H1 (cell line): ENCODE results near the gene ANGEL2. TPM values are rescaled to one million over a fixed set of nuclear protein-coding genes. Genes with fewer than 3 reads are reported as not detected.
A peak's percentile ranks its signal among the peaks of the same experiment; 100 is the strongest.

Source experiments
- CTCF ChIA-PET: fragments of 300-600 bp; sonication (Branson Sonifier 250); formaldehyde crosslinking; loops from one replicate; lab custom pipeline; 2021; ENCODE audit not compliant: partially characterized antibody; lab: Charles Lee
- POLR2A ChIA-PET: fragments of 300-600 bp; sonication (Branson Sonifier 250); formaldehyde crosslinking; loops from one replicate; lab custom pipeline; 2021; ENCODE audit warnings: inconsistent platforms; ENCODE audit not compliant: partially characterized antibody; lab: Charles Lee
- DNase-seq, 2 experiments: peaks; one replicate each; pipeline versions ENCODE4 v3.0.0 to v3.0.0-alpha.2; 2010 to 2022; ENCODE audit warnings: low spot score in 2 of 2, low read depth in 1 of 2, mixed read lengths in 1 of 2
- FAIRE-seq: peaks from 2 replicates; lab custom pipeline; 2011; peaks lifted over from hg19 to GRCh38; lab: Jason Lieb, UNC
- H2AFZ ChIP-seq: 2 replicates; pipeline ENCODE4 v1.8.1; 2012; ENCODE audit warnings: low read length, inconsistent platforms
- H2AK5ac ChIP-seq: 2 replicates; pipeline ENCODE4 v1.6.1; 2013; ENCODE audit warnings: low read depth, low read length
- H2BK120ac ChIP-seq: replicated peaks from 2 replicates; pipeline ENCODE3; 2013; ENCODE audit warnings: low read depth, low read length, inconsistent platforms
- H2BK12ac ChIP-seq: 2 replicates; pipeline ENCODE4 v1.6.1; 2013; ENCODE audit warnings: low read depth, low read length
- H2BK15ac ChIP-seq: 2 replicates; pipeline ENCODE4 v1.6.1; 2013; ENCODE audit warnings: low read length
- H2BK20ac ChIP-seq: 2 replicates; pipeline ENCODE4 v1.6.1; 2013; ENCODE audit warnings: low read length
- H2BK5ac ChIP-seq: 2 replicates; pipeline ENCODE4 v1.6.1; 2013; ENCODE audit warnings: low read depth, low read length
- H3K14ac ChIP-seq: 2 replicates; pipeline ENCODE4 v1.6.1; 2013; ENCODE audit warnings: inconsistent platforms; ENCODE audit not compliant: insufficient read length
- H3K18ac ChIP-seq: 2 replicates; pipeline ENCODE4 v1.6.1; 2013; ENCODE audit warnings: low read length; ENCODE audit errors: extremely low read depth
- H3K23ac ChIP-seq: 2 replicates; pipeline ENCODE4 v1.6.1; 2013; ENCODE audit warnings: inconsistent platforms; ENCODE audit not compliant: insufficient read length
- H3K23me2 ChIP-seq: 2 replicates; pipeline ENCODE4 v1.6.1; 2013; ENCODE audit warnings: low read depth, low read length
- H3K27ac ChIP-seq: 2 replicates; pipeline ENCODE4 v1.6.1; 2011; ENCODE audit warnings: low read depth, low read length, inconsistent platforms
- H3K27me3 ChIP-seq, 4 experiments: replicated peaks in 1 of 4; 1 replicate in 1 of 4; 2 replicates in 3 of 4; pipeline versions ENCODE4 v1.6.1 to v1.8.1; 2011 to 2013; ENCODE audit warnings: low read length in 3 of 4, mild to moderate bottlenecking in 3 of 4, inconsistent platforms in 2 of 4, mixed read lengths in 2 of 4, moderate library complexity in 1 of 4; ENCODE audit not compliant: control insufficient read depth in 3 of 4, insufficient read depth in 3 of 4; ENCODE audit errors: extremely low read depth in 1 of 4
- H3K36me3 ChIP-seq, 4 experiments: 2 replicates each; pipeline versions ENCODE4 v1.6.1 to v1.8.1; 2011 to 2013; ENCODE audit warnings: mild to moderate bottlenecking in 4 of 4, low read length in 3 of 4, moderate library complexity in 2 of 4, control low read depth in 1 of 4, inconsistent platforms in 1 of 4; ENCODE audit not compliant: insufficient read depth in 4 of 4, control insufficient read depth in 2 of 4
- H3K4ac ChIP-seq: replicated peaks from 2 replicates; pipeline ENCODE3; 2013; ENCODE audit warnings: low read length, low read depth, mixed read lengths, inconsistent platforms; ENCODE audit not compliant: insufficient read length
- H3K4me1 ChIP-seq, 4 experiments: replicated peaks in 1 of 4; 1 replicate in 1 of 4; 2 replicates in 3 of 4; pipeline versions ENCODE4 v1.6.1 to v1.8.1; 2011 to 2013; ENCODE audit warnings: low read length in 3 of 4, inconsistent platforms in 2 of 4, mixed read lengths in 1 of 4; ENCODE audit not compliant: insufficient read depth in 4 of 4, control insufficient read depth in 3 of 4
- H3K4me2 ChIP-seq, 2 experiments: 2 replicates each; pipeline versions ENCODE4 v1.6.1 to v1.8.1; 2011 to 2013; ENCODE audit warnings: low read depth in 2 of 2, low read length in 2 of 2, control low read depth in 1 of 2, inconsistent platforms in 1 of 2, mild to moderate bottlenecking in 1 of 2; ENCODE audit not compliant: insufficient read depth in 1 of 2
- H3K4me3 ChIP-seq, 4 experiments: fragments of 200-600, 300-600 bp in 1 of 4; sonication (generic), shearing (Covaris generic), sonication (Bioruptor Twin) in 1 of 4; 2 replicates each; pipeline versions ENCODE4 v1.5.1 to v1.8.1; 2011 to 2016; ENCODE audit warnings: low read length in 4 of 4, low read depth in 3 of 4, control low read depth in 2 of 4, inconsistent platforms in 2 of 4, mild to moderate bottlenecking in 2 of 4, mixed read lengths in 1 of 4, moderate library complexity in 1 of 4; ENCODE audit not compliant: insufficient read depth in 2 of 4; ENCODE audit errors: extremely low read depth in 1 of 4
- H3K56ac ChIP-seq: replicated peaks from 2 replicates; pipeline ENCODE3; 2013; ENCODE audit warnings: low read depth, mild to moderate bottlenecking, mixed read lengths, low read length, inconsistent platforms; ENCODE audit not compliant: insufficient read length
- H3K79me1 ChIP-seq: 2 replicates; pipeline ENCODE4 v1.6.1; 2013; ENCODE audit warnings: low read depth, low read length, control low read depth
- H3K79me2 ChIP-seq, 2 experiments: 2 replicates each; pipeline versions ENCODE4 v1.6.1 to v1.8.1; 2012 to 2013; ENCODE audit warnings: low read length in 2 of 2, mild to moderate bottlenecking in 2 of 2, inconsistent platforms in 1 of 2; ENCODE audit not compliant: insufficient read depth in 2 of 2, control insufficient read depth in 1 of 2
- H3K9ac ChIP-seq, 4 experiments: replicated peaks in 1 of 4; 1 replicate in 1 of 4; 2 replicates in 3 of 4; pipeline versions ENCODE4 v1.6.1 to v1.8.1; 2011 to 2013; ENCODE audit warnings: low read depth in 3 of 4, low read length in 3 of 4, control low read depth in 2 of 4, mild to moderate bottlenecking in 2 of 4, moderate library complexity in 2 of 4, inconsistent platforms in 1 of 4; ENCODE audit errors: extremely low read depth in 1 of 4
- H3K9me3 ChIP-seq, 2 experiments: 2 replicates each; pipeline versions ENCODE4 v1.6.1 to v1.8.1; 2012 to 2013; ENCODE audit warnings: mild to moderate bottlenecking in 2 of 2, moderate library complexity in 2 of 2, control low read depth in 1 of 2, inconsistent platforms in 1 of 2, low read depth in 1 of 2, low read length in 1 of 2, mixed read lengths in 1 of 2; ENCODE audit not compliant: insufficient read depth in 2 of 2
- H4K20me1 ChIP-seq, 2 experiments: replicated peaks in 1 of 2; 2 replicates each; pipeline versions ENCODE3 to v1.8.1; 2011 to 2013; ENCODE audit warnings: inconsistent platforms in 2 of 2, low read length in 2 of 2, mild to moderate bottlenecking in 1 of 2; ENCODE audit not compliant: insufficient read depth in 2 of 2, control insufficient read depth in 1 of 2
- H4K5ac ChIP-seq: 2 replicates; pipeline ENCODE4 v1.6.1; 2013; ENCODE audit warnings: low read length, low read depth, mixed read lengths, inconsistent platforms; ENCODE audit not compliant: insufficient read length
- H4K8ac ChIP-seq: 2 replicates; pipeline ENCODE4 v1.8.0; 2013; ENCODE audit warnings: mild to moderate bottlenecking, moderate library complexity, low read length, inconsistent platforms; ENCODE audit not compliant: insufficient read depth; ENCODE audit errors: extremely low read depth
- H4K91ac ChIP-seq: replicated peaks from 2 replicates; pipeline ENCODE3; 2013; ENCODE audit warnings: low read length, mixed read lengths, inconsistent platforms; ENCODE audit not compliant: insufficient read length
- BACH1 ChIP-seq: IDR thresholded peaks from 2 replicates; pipeline ENCODE4 v1.6.1; 2012; ENCODE audit warnings: low read length, improper control_type of control experiment
- BRCA1 ChIP-seq: IDR thresholded peaks from 2 replicates; pipeline ENCODE4 v1.6.1; 2012; ENCODE audit warnings: low read depth, low read length, improper control_type of control experiment
- CBX8 ChIP-seq: fragments of 300-800, 300-1000 bp; sonication (generic); IDR thresholded peaks from 2 replicates; pipeline ENCODE4 v1.7.1; 2016; ENCODE audit warnings: low read depth, low read length, borderline replicate concordance
- CEBPB ChIP-seq: IDR thresholded peaks from 2 replicates; pipeline ENCODE4 v1.6.1; 2012; ENCODE audit warnings: low read depth, low read length
- CHD1 ChIP-seq: IDR thresholded peaks from 2 replicates; pipeline ENCODE4 v1.6.1; 2012; ENCODE audit warnings: low read depth, low read length, improper control_type of control experiment
- HDAC2 ChIP-seq, 2 experiments: fragments of 300-600 bp in 1 of 2; sonication (generic) in 1 of 2; IDR thresholded peaks; 2 replicates each; pipeline ENCODE4 v1.6.1; 2011 to 2012; ENCODE audit warnings: low read depth in 2 of 2, low read length in 2 of 2, mild to moderate bottlenecking in 2 of 2, moderate library complexity in 2 of 2, borderline replicate concordance in 1 of 2, inconsistent platforms in 1 of 2
- SUZ12 ChIP-seq: fragments of 200-600 bp; sonication (generic); IDR thresholded peaks from 2 replicates; pipeline ENCODE4 v1.6.1; 2012; ENCODE audit warnings: mild to moderate bottlenecking, inconsistent platforms, low read length, moderate library complexity, mixed read lengths
- TEAD4 ChIP-seq: IDR thresholded peaks from 2 replicates; pipeline ENCODE4 v1.6.1; 2012; ENCODE audit warnings: low read depth, low read length, inconsistent platforms, mixed read lengths
- USF2 ChIP-seq: IDR thresholded peaks from 2 replicates; pipeline ENCODE4 v1.6.1; 2011; ENCODE audit warnings: low read length, improper control_type of control experiment
- WGBS, 2 experiments: shearing (Covaris generic) in 1 of 2; methylation state at CpG; one replicate each; pipeline versions ENCODE4 v1.1.6 to v1.1.7; 2013 to 2015; ENCODE audit warnings: low lambda C conversion rate in 2 of 2, mixed read lengths in 2 of 2, inconsistent platforms in 1 of 2, low coverage in 1 of 2, missing lambda C conversion rate in 1 of 2; ENCODE audit not compliant: insufficient replicate concordance in 2 of 2, insufficient coverage in 1 of 2, insufficient read length in 1 of 2; ENCODE audit errors: extremely low coverage in 1 of 2, missing lambda C conversion rate in 1 of 2; 5-methylcytosine and 5-hydroxymethylcytosine counted together
- polyA plus RNA-seq, 7 experiments: library from polyadenylated mRNA; depleted of rRNA in 3 of 7; stranded (reverse) in 5 of 7; unstranded in 2 of 7; fragments of >200 nt in 5 of 7; fragments of 200-250 nt in 2 of 7; gene quantifications; 1 replicate in 5 of 7; 2 replicates in 1 of 7; 4 replicates in 1 of 7; pipeline versions ENCODE4 v1.2.1 to v1.2.3, GENCODE V29; 2011 to 2013; ENCODE audit warnings: missing spikeins in 2 of 7, mixed read lengths in 2 of 7
- total RNA-seq: library from RNA; stranded (reverse); fragmentation: NEBNext Ultra II Directional; extraction: Animal tissue kit (Norgen Biotek cat#: 25700); gene quantifications from 2 replicates; pipeline ENCODE4 v1.2.1, GENCODE V29; 2021

Gene ANGEL2
- total and polyA plus RNA-seq, 2 of the 8 experiments (the other 6 are each of a cell fraction or from before 2014, with no cell fraction given), result 18.1 to 39.9 TPM

- Histone ChIP-seq H4K5ac (no peak overlapping the region), H3K9ac (no peak overlapping the region; a peak in 1 of 7 replicates), H3K36me3 (peaks cover 26 to 60% (median 45%) of the 10 kb centered on the region in 4 experiments), H4K8ac (no peak overlapping the region), H2BK15ac (no peak overlapping the region), H3K4ac (no peak overlapping the region), H3K23me2 (peaks cover 15% of the 10 kb centered on the region), H3K4me1 (peaks cover 4 to 23% (median 13%) of the 10 kb centered on the region in 4 experiments), H3K9me3 (no peaks in the 10 kb centered on the region), H3K56ac (no peak overlapping the region), H2AFZ (no peak overlapping the region), H3K14ac (no peak overlapping the region), H3K79me2 (peaks cover 5 to 69% of the 10 kb centered on the region in 2 experiments; a peak in 3 of 4 replicates), H2BK120ac (no peak overlapping the region), H2AK5ac (no peak overlapping the region), H3K18ac (no peak overlapping the region), H2BK12ac (no peak overlapping the region), H3K27me3 (peaks cover 0 to 4% (median 0%) of the 10 kb centered on the region in 4 experiments; a peak in 1 of 7 replicates), H3K4me2 (peak overlapping the region; percentile 81 to 86), H3K23ac (no peak overlapping the region), H3K79me1 (peaks cover 5% of the 10 kb centered on the region; the same call in 1 of the 2 replicates), H3K4me3 (peak overlapping the region; percentile 55 to 95 (median 94); a peak in 7 of 8 replicates), H4K91ac (no peak overlapping the region), H4K20me1 (peaks cover 10 to 11% of the 10 kb centered on the region in 2 experiments), H3K27ac (no peak overlapping the region), H2BK5ac (0 out of 2 replicates have a peak overlapping the region, but pooled peaks have one; percentile 27), H2BK20ac (no peak overlapping the region)
- DNase-seq, result no peak
- ChIA-PET POLR2A (interaction anchor here (0.7 to 9.3 kb wide), 11 partner anchors 11 to 115 kb away, joined by 3 to 172 read pairs (median 12); no protein-coding TSS in a partner anchor), CTCF (interaction anchor here (1.2 to 4.3 kb wide), 4 partner anchors 14 to 476 kb away, joined by 4 to 52 read pairs (median 8); no protein-coding TSS in a partner anchor)
- 82% methylated on average over 8 of the region's 8 CpGs; no CpG with 5 or more reads in 1 of the 2 experiments for WGBS, 2 experiments
- no peak for FAIRE-seq
- TF ChIP-seq BACH1 (no peak), HDAC2 (IDR thresholded peaks at IDR 0.05; ENCODE audit: borderline replicate concordance in 1 of 2, low read depth in 2 of 2, low read length in 2 of 2) (no peak), CEBPB (no peak), CHD1 (no peak), USF2 (no peak), CBX8 (no peak), TEAD4 (no peak), BRCA1 (no peak), SUZ12 (no peak)
Measured at GRCh38 chr1:212952641-212952976, 63.1 kb downstream of the ANGEL2 start.
